Measurements from ENCODE around the gene CFAP126.
"Not testable (repeated sequence)": the region's sequence is repeated elsewhere in the genome, so short reads cannot be mapped to it uniquely, and the experiment has no call there.

CFAP126 gene

GRCh38 chr1:161350671-161351070, 17.0 kb downstream of the CFAP126 start:
- H3K4me3 ChIP-seq (ENCODE audit: low read depth, low read length) = no peak overlapping the region
- no peak for TF ChIP-seq CTCF (IDR thresholded peaks at IDR 0.05; ENCODE audit: control insufficient read depth, extremely low read depth, insufficient read depth)
- no peak for DNase-seq (ENCODE audit: low read depth)

- no peak for TF ChIP-seq CTCF (IDR thresholded peaks at IDR 0.05; ENCODE audit: control insufficient read depth, extremely low read depth, insufficient read depth)
- no peak overlapping the region for H3K4me3 ChIP-seq (ENCODE audit: low read depth, low read length)
- no peak for DNase-seq (ENCODE audit: low read depth)
Observed at GRCh38 chr1:161342821-161343220, 24.9 kb downstream of the CFAP126 start.

GRCh38 chr1:161342177-161342576, 25.5 kb downstream of the CFAP126 start:
- TF ChIP-seq CTCF (IDR thresholded peaks at IDR 0.05; ENCODE audit: control insufficient read depth, extremely low read depth, insufficient read depth) = no peak
- no peak overlapping the region for H3K4me3 ChIP-seq (ENCODE audit: low read depth, low read length)
- no peak for DNase-seq (ENCODE audit: low read depth)

- TF ChIP-seq CTCF (IDR thresholded peaks at IDR 0.05; ENCODE audit: control insufficient read depth, extremely low read depth, insufficient read depth) = no peak
- H3K4me3 ChIP-seq (ENCODE audit: low read depth, low read length) = no peak overlapping the region
- no peak for DNase-seq (ENCODE audit: low read depth)
Observed at GRCh38 chr1:161335796-161336195, 31.9 kb downstream of the CFAP126 start.

- H3K4me3 ChIP-seq (ENCODE audit: low read depth, low read length) = no peak overlapping the region
- no peak for TF ChIP-seq CTCF (IDR thresholded peaks at IDR 0.05; ENCODE audit: control insufficient read depth, extremely low read depth, insufficient read depth)
- no peak for DNase-seq (ENCODE audit: low read depth)
Observed at GRCh38 chr1:161333166-161333565, 34.5 kb downstream of the CFAP126 start.

- no peak for TF ChIP-seq CTCF (IDR thresholded peaks at IDR 0.05; ENCODE audit: control insufficient read depth, extremely low read depth, insufficient read depth)
- DNase-seq (ENCODE audit: low read depth) = no peak
- H3K4me3 ChIP-seq (ENCODE audit: low read depth, low read length) = no peak overlapping the region
Observed at GRCh38 chr1:161330346-161330745, 37.3 kb downstream of the CFAP126 start.

GRCh38 chr1:161324020-161324419, 43.7 kb downstream of the CFAP126 start:
- DNase-seq (ENCODE audit: low read depth) = no peak

GRCh38 chr1:161315841-161316674, 51.6 kb downstream of the CFAP126 start:
- H3K4me3 ChIP-seq (ENCODE audit: low read depth, low read length); DNase-seq (ENCODE audit: low read depth): not testable (repeated sequence)

More at GRCh38 chr1:161324020-161324419, 43.7 kb downstream of the CFAP126 start:
- no peak overlapping the region for H3K4me3 ChIP-seq (ENCODE audit: low read depth, low read length)
- TF ChIP-seq CTCF (IDR thresholded peaks at IDR 0.05; ENCODE audit: control insufficient read depth, extremely low read depth, insufficient read depth) = no peak
